CD8-positive, alpha-beta memory T cell (primary cell): ENCODE data around the gene DNMT3B. TPM values are rescaled to one million over a fixed set of nuclear protein-coding genes. Genes with fewer than 3 reads are reported as not detected.
"Not testable (repeated sequence)": the region's sequence is repeated elsewhere in the genome, so short reads cannot be mapped to it uniquely, and the experiment has no call there.

Source experiments
- CTCF ChIA-PET: fragments of 350-600 bp; sonication (Branson Sonifier 250); formaldehyde crosslinking; loops from one replicate; lab custom pipeline; 2021; ENCODE audit warnings: antibody characterized with exemption; lab: Charles Lee
- POLR2A ChIA-PET: fragments of 350-600 bp; sonication (Branson Sonifier 250); formaldehyde crosslinking; loops from one replicate; lab custom pipeline; 2021; ENCODE audit warnings: antibody characterized with exemption; lab: Charles Lee
- DNase-seq, 5 donors: peaks; one replicate each; pipeline versions ENCODE4 v3.0.0 to v3.0.0-alpha.2; 2020 to 2022; ENCODE audit warnings: mixed read lengths in 1 of 5
- H3K27ac ChIP-seq: one replicate; pipeline ENCODE4 v1.7.0; 2013; ENCODE audit warnings: low read depth, mild to moderate bottlenecking, low read length, moderate library complexity
- H3K27me3 ChIP-seq: 2 replicates; pipeline ENCODE4 v1.7.0; 2013; ENCODE audit warnings: low read length, mild to moderate bottlenecking; ENCODE audit not compliant: insufficient read depth, poor library complexity, severe bottlenecking
- H3K36me3 ChIP-seq: 2 replicates; pipeline ENCODE4 v1.7.0; 2013; ENCODE audit warnings: mild to moderate bottlenecking, low read length, moderate library complexity; ENCODE audit not compliant: insufficient read depth
- H3K4me1 ChIP-seq: 2 replicates; pipeline ENCODE4 v1.7.0; 2013; ENCODE audit warnings: mild to moderate bottlenecking, low read length, moderate library complexity; ENCODE audit not compliant: insufficient read depth
- H3K4me3 ChIP-seq: 2 replicates; pipeline ENCODE4 v1.7.0; 2013; ENCODE audit warnings: mild to moderate bottlenecking, low read length
- H3K9me3 ChIP-seq: 2 replicates; pipeline ENCODE4 v1.7.0; 2013; ENCODE audit warnings: mild to moderate bottlenecking, low read length
- H3K27ac Mint-ChIP-seq, 8 donors: one replicate each; pipeline ENCODE4 v1.8.0; 2020 to 2021; ENCODE audit warnings: mixed read lengths in 8 of 8, mild to moderate bottlenecking in 6 of 8, inconsistent platforms in 3 of 8, moderate library complexity in 3 of 8
- H3K27me3 Mint-ChIP-seq, 2 donors: one replicate each; pipeline ENCODE4 v1.8.0; 2020 to 2021; ENCODE audit warnings: mixed read lengths in 2 of 2, mild to moderate bottlenecking in 1 of 2, moderate library complexity in 1 of 2
- H3K36me3 Mint-ChIP-seq, 3 donors: one replicate each; pipeline ENCODE4 v1.8.0; 2020 to 2021; ENCODE audit warnings: mixed read lengths in 3 of 3, inconsistent platforms in 1 of 3, mild to moderate bottlenecking in 1 of 3
- H3K4me1 Mint-ChIP-seq, 3 donors: one replicate each; pipeline ENCODE4 v1.8.0; 2020 to 2021; ENCODE audit warnings: mixed read lengths in 3 of 3, inconsistent platforms in 1 of 3, mild to moderate bottlenecking in 1 of 3
- H3K4me3 Mint-ChIP-seq, 7 donors: one replicate each; pipeline ENCODE4 v1.8.0; 2020 to 2021; ENCODE audit warnings: mixed read lengths in 7 of 7, mild to moderate bottlenecking in 6 of 7, moderate library complexity in 4 of 7, inconsistent platforms in 2 of 7
- H3K9me3 Mint-ChIP-seq, 5 donors: one replicate each; pipeline ENCODE4 v1.8.0; 2020 to 2022; ENCODE audit warnings: mixed read lengths in 5 of 5, mild to moderate bottlenecking in 3 of 5, moderate library complexity in 2 of 5, inconsistent platforms in 1 of 5
- polyA plus RNA-seq: library from polyadenylated mRNA; unstranded; fragments of 300-500 nt; fragmentation: Illumina TruSeq; gene quantifications from one replicate; pipeline ENCODE4 v1.2.3, GENCODE V29; 2021
- total RNA-seq, 2 experiments: library from RNA; stranded (reverse); gene quantifications; one replicate each; pipeline ENCODE4 v1.2.3, GENCODE V29; 2021

Gene DNMT3B
- total RNA-seq (1 to 10 TPM in 1 of 2 experiments, under 1 TPM in 1; 1.00 to 1.4 TPM), polyA plus RNA-seq (0.22 TPM)

DNA sequence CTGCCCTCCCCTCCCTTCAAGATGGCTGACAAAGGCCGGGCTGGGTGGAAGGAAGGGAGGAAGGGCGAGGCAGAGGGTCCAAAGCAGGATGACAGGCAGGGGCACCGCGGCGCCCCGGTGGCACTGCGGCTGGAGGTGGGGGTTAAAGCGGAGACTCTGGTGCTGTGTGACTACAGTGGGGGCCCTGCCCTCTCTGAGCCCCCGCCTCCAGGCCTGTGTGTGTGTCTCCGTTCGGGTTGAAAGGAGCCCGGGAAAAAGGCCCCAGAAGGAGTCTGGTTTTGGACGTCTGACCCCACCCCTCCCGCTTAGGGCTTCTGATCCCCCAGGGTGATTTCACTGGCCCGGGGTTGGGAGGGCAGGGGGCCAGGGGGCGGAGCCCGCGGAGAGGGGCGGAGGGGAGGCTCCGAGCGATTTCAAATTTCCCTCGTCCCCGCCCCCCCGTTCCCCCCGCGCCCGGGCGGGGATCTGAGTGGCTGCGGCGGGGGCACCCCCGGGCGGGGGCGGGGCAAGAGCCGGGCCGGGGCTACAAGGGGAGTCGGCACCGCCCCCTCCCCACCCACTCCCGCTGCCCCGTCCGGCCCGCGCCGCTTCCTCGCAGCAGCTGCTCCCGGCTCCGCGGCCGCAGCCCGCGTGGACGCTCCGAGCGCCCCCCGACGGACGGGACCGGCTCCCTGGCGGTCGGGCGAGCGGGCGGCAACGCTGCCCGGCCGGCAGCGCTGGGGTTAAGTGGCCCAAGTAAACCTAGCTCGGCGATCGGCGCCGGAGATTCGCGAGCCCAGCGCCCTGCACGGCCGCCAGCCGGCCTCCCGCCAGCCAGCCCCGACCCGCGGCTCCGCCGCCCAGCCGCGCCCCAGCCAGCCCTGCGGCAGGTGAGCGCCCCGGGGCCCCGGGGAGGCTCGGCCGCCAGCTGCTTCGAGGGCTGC lies at the start of gene DNMT3B:
Gene DNMT3B, plus strand, starts transcription at position 555 of the 923 bp plus-strand sequence. CDS start 17,939 bp downstream, outside the sequence.
- peaks cover 9 to 14% (median 12%) of the 10 kb centered on the region in 3 donors for H3K4me1 Mint-ChIP-seq
- peak; percentile 61 to 79 (median 68) for DNase-seq
- Histone ChIP-seq H3K4me1 (peaks cover 12% of the 10 kb centered on the region), H3K27me3 (no peaks in the 10 kb centered on the region), H3K9me3 (no peaks in the 10 kb centered on the region), H3K36me3 (no peaks in the 10 kb centered on the region), H3K4me3 (peak within 1 kb of the TSS; percentile 65), H3K27ac (peak within 1 kb of the TSS; percentile 76)
- H3K27me3 Mint-ChIP-seq: peaks cover 0 to 3% of the 10 kb centered on the region in 2 donors
- H3K27ac Mint-ChIP-seq: peak within 1 kb of the TSS in 5 of 8 donors; percentile 6 to 72 (median 54)
- ChIA-PET CTCF (interaction anchor here (1.1 to 3.3 kb wide), 4 partner anchors 10 to 28 kb away, joined by 4 to 21 read pairs (median 6); no protein-coding TSS in a partner anchor), POLR2A (interaction anchor here (0.8 to 2.2 kb wide), 2 partner anchors 17 to 19 kb away, joined by 3 to 9 read pairs; partner anchors contain the start of gene COMMD7)
- no peaks in the 10 kb centered on the region for H3K9me3 Mint-ChIP-seq
- H3K36me3 Mint-ChIP-seq: peaks cover 0 to 1% (median 0%) of the 10 kb centered on the region in 3 donors
- peak within 1 kb of the TSS; percentile 79 to 94 (median 87) for H3K4me3 Mint-ChIP-seq

DNA sequence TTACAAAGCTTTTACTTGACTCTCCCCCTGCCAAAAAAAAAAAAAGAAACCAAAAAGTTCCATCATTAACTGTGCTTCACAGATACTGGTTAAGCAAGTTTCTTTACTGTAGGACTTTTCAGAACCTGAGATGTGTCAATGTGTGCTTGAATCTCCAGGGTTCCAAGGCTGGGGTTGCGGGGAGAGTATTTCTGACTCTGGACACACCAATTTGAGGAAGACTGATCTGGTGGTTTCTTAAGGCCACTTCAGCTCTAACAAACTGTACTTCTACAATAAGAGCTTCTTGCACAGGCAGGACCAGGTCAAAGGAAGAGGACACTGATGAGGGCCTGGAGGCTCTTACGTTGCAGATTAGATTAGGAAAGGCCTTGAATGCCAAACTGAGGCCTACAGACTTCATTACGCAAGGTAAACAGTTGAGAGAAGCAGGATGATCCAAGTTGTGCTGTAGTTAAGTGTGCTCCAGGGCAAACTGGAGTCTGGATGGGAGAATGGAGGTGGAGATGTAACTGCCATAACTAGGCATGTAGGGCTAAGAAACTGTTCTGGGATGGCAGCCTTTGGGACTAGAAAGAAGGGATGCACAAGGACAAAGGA lies 43.3 kb upstream of the DNMT3B start:
- no peak for DNase-seq
- H3K27me3 ChIP-seq: no peaks in the 10 kb centered on the region
- ChIA-PET CTCF (interaction anchor here (2.0 kb wide), 1 partner anchor 59 kb away, joined by 7 read pairs; no protein-coding TSS in a partner anchor), POLR2A (no interaction called here)
- peaks cover 0 to 50% (median 8%) of the 10 kb centered on the region in 3 donors for H3K36me3 Mint-ChIP-seq
- peaks cover 11% of the 10 kb centered on the region for H3K36me3 ChIP-seq
- no peak overlapping the region for H3K27ac ChIP-seq
- H3K4me3 ChIP-seq: no peak overlapping the region
- no peaks in the 10 kb centered on the region for H3K27me3 Mint-ChIP-seq
- H3K4me1 ChIP-seq: no peaks in the 10 kb centered on the region
- no peak overlapping the region for H3K4me3 Mint-ChIP-seq
- H3K9me3 ChIP-seq: no peaks in the 10 kb centered on the region
- no peaks in the 10 kb centered on the region for H3K9me3 Mint-ChIP-seq
- peaks cover 6 to 8% (median 8%) of the 10 kb centered on the region in 3 donors for H3K4me1 Mint-ChIP-seq
- peak overlapping the region in 4 of 8 donors; percentile 15 to 83 (median 72) for H3K27ac Mint-ChIP-seq

DNA sequence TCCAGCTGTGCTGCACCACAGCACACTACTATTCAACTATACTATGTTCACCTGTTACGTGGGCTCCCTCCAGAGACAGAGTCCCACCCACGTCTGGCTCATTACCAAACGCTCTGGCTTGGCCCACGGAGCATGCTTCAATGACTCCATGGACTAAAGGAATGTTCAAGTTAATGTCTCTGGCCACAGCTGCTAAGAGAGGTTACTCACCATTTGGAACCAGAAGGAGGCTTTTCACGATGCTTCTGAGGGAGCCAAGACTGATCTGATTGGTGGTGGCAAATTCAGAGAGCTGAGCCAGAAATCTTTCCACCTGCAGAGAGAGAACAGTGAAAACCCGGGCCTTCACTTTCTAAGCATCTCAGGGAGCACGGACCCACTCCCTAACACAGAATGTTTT lies 34.5 kb upstream of the DNMT3B start:
- no peak for DNase-seq
- H3K27ac ChIP-seq: no peak overlapping the region
- ChIA-PET CTCF (interaction anchor here (1.2 kb wide), 1 partner anchor 51 kb away, joined by 3 read pairs; no protein-coding TSS in a partner anchor), POLR2A (no interaction called here)
- Mint-ChIP-seq H3K36me3 (peaks cover 4 to 53% (median 12%) of the 10 kb centered on the region in 3 donors), H3K4me1 (peaks cover 11 to 22% (median 18%) of the 10 kb centered on the region in 3 donors), H3K27ac (peak overlapping the region in 6 of 8 donors; percentile 51 to 85 (median 64)), H3K4me3 (no peak overlapping the region), H3K9me3 (no peaks in the 10 kb centered on the region), H3K27me3 (no peaks in the 10 kb centered on the region)
- peaks cover 14% of the 10 kb centered on the region for H3K36me3 ChIP-seq
- no peak overlapping the region for H3K4me3 ChIP-seq
- H3K9me3 ChIP-seq: no peaks in the 10 kb centered on the region
- peaks cover 18% of the 10 kb centered on the region for H3K4me1 ChIP-seq
- H3K27me3 ChIP-seq: no peaks in the 10 kb centered on the region

- H3K36me3 Mint-ChIP-seq: peaks cover 4 to 55% (median 12%) of the 10 kb centered on the region in 3 donors
- CTCF ChIA-PET: interaction anchor here (1.2 kb wide), 1 partner anchor 50 kb away, joined by 3 read pairs; no protein-coding TSS in a partner anchor
- peak overlapping the region in 5 of 8 donors; percentile 28 to 85 (median 57) for H3K27ac Mint-ChIP-seq
- H3K4me1 Mint-ChIP-seq: peaks cover 11 to 22% (median 18%) of the 10 kb centered on the region in 3 donors
- H3K4me3 Mint-ChIP-seq, H3K27me3 ChIP-seq, H3K4me3 ChIP-seq, H3K27ac ChIP-seq, DNase-seq, H3K9me3 Mint-ChIP-seq, POLR2A ChIA-PET, H3K27me3 Mint-ChIP-seq, H3K9me3 ChIP-seq: not testable (repeated sequence)
- H3K36me3 ChIP-seq: peaks cover 14% of the 10 kb centered on the region
- H3K4me1 ChIP-seq: peaks cover 18% of the 10 kb centered on the region
These were observed 33.8 kb upstream of the DNMT3B start for GRCh38 chr20:32728435-32728834.

DNA sequence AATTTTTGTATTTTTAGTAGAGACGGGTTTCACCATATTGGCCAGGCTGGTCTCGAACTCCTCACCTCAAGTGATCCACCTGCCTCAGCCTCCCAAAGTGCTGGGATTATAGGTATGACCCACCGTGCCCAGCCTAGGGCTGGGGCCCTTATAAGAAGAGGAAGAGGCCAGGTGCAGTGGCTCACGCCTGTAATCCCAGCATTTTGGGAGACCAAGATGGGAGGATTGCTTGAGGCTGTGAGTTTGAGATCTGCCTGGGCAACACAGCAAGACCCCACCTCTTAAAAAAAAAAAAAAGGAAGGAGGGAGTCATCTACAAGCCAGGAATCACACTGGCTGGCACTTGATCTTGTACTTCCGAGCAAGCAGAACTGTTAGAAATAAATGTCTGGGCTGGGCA lies 32.9 kb upstream of the DNMT3B start:
- H3K9me3 Mint-ChIP-seq, CTCF ChIA-PET, DNase-seq, H3K9me3 ChIP-seq, H3K4me3 Mint-ChIP-seq, H3K27ac ChIP-seq, H3K27me3 ChIP-seq, H3K4me3 ChIP-seq, POLR2A ChIA-PET, H3K27me3 Mint-ChIP-seq: not testable (repeated sequence)
- peaks cover 18% of the 10 kb centered on the region for H3K4me1 ChIP-seq
- Mint-ChIP-seq H3K4me1 (peaks cover 11 to 22% (median 18%) of the 10 kb centered on the region in 3 donors), H3K27ac (peak overlapping the region in 1 of 8 donors; percentile 57), H3K36me3 (peaks cover 4 to 55% (median 12%) of the 10 kb centered on the region in 3 donors)
- H3K36me3 ChIP-seq: peaks cover 14% of the 10 kb centered on the region

GRCh38 chr20:32731882-32732266 lies 30.3 kb upstream of the DNMT3B start:
- POLR2A ChIA-PET: no interaction called here
- H3K4me1 Mint-ChIP-seq: peaks cover 17 to 34% (median 28%) of the 10 kb centered on the region in 3 donors
- Histone ChIP-seq H3K9me3 (no peaks in the 10 kb centered on the region), H3K36me3 (peaks cover 6% of the 10 kb centered on the region), H3K27me3 (no peaks in the 10 kb centered on the region), H3K27ac (peak overlapping the region; percentile 36), H3K4me1 (peaks cover 35% of the 10 kb centered on the region), H3K4me3 (no peak overlapping the region)
- CTCF ChIA-PET: interaction anchor here (0.7 to 1.3 kb wide), 2 partner anchors 46 to 57 kb away, joined by 3 to 5 read pairs; no protein-coding TSS in a partner anchor
- no peaks in the 10 kb centered on the region for H3K9me3 Mint-ChIP-seq
- no peak for DNase-seq
- no peaks in the 10 kb centered on the region for H3K27me3 Mint-ChIP-seq
- H3K4me3 Mint-ChIP-seq: no peak overlapping the region
- H3K27ac Mint-ChIP-seq: peak overlapping the region in 1 of 8 donors; percentile 45
- H3K36me3 Mint-ChIP-seq: peaks cover 0 to 46% (median 10%) of the 10 kb centered on the region in 3 donors

GRCh38 chr20:32737371-32738223 lies 24.6 kb upstream of the DNMT3B start:
- CTCF ChIA-PET: interaction anchor here (0.8 to 3.3 kb wide), 5 partner anchors 23 to 64 kb away, joined by 3 to 15 read pairs (median 3); partner anchors contain the start of gene C20orf203
- peaks cover 0 to 7% (median 4%) of the 10 kb centered on the region in 3 donors for H3K36me3 Mint-ChIP-seq
- Histone ChIP-seq H3K27me3 (no peaks in the 10 kb centered on the region), H3K9me3 (no peaks in the 10 kb centered on the region), H3K27ac (peak overlapping the region; percentile 18), H3K36me3 (no peaks in the 10 kb centered on the region), H3K4me1 (peaks cover 54% of the 10 kb centered on the region), H3K4me3 (peak overlapping the region; percentile 6)
- peaks cover 0 to 2% of the 10 kb centered on the region in 2 donors for H3K27me3 Mint-ChIP-seq
- no peaks in the 10 kb centered on the region for H3K9me3 Mint-ChIP-seq
- H3K4me1 Mint-ChIP-seq: peaks cover 33 to 63% (median 51%) of the 10 kb centered on the region in 3 donors
- H3K4me3 Mint-ChIP-seq: peak overlapping the region; percentile 41 to 80 (median 64)
- H3K27ac Mint-ChIP-seq: peak overlapping the region; percentile 84 to 96 (median 92)
- DNase-seq: peak in 3 of 5 donors; percentile 56 to 64 (median 58)
- POLR2A ChIA-PET: interaction anchor here (0.6 kb wide), 2 partner anchors 95 to 1017 kb away, joined by 6 to 7 read pairs; no protein-coding TSS in a partner anchor
